HG02798 (cell line): Measurements from ENCODE around the gene HIF1AN.

Source experiments
- ATAC-seq: cut with Tn5 transposase; IDR thresholded peaks from one replicate; pipeline ENCODE4 v1.9.1; 2021; ENCODE audit warnings: mild to moderate bottlenecking; ENCODE audit not compliant: unreplicated experiment, poor library complexity

The HIF1AN gene

DNA sequence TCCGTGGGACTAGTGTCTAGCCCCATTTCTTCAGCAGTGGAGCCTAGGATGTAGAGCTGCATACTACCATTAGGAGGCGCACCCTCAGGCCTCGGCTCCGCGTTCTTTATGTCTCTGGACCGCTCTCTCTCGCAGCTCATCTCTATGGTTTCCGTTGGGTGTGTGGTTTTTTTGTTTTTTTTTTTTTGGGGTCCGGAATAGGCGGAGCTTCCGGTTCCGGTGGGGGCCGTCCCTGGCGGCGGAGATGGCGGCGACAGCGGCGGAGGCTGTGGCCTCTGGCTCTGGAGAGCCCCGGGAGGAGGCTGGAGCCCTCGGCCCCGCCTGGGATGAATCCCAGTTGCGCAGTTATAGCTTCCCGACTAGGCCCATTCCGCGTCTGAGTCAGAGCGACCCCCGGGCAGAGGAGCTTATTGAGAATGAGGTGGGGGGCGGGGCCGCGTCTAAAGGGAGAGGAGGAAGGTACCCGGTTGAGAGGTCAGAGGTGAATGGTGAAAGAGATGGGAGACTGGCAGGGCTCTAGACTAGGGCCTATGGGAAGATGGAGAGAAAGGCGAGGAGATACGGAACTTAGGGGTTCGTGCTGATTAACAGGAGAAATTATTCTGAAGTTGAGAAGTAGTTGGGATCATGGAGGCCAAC is at the start of gene HIF1AN:
Gene HIF1AN, plus strand, starts transcription at position 229 of the 639 bp plus-strand sequence. Its CDS starts 16 bp downstream, at position 245.
- ATAC-seq = peak; percentile 98

DNA sequence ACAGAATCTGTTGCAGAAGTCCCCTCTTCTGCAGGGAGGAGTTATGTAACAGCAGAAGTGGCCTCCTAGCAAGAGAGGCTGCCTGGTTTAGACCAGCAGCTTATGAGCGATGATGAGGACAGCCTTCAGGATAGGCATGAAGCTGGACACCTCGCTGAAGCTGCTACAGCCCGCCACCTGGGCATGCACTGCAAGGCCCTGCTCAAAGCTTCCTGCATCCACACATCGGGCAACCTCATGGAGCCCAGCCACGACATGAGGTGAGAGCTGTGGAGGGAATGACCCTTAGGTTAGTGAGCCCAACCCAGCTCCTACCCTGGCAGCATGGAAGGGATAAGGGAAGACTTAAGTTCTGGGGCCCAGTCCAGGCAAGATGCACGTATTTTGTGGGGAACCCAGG is 48.2 kb upstream of the HIF1AN start:
- ATAC-seq = no peak

DNA sequence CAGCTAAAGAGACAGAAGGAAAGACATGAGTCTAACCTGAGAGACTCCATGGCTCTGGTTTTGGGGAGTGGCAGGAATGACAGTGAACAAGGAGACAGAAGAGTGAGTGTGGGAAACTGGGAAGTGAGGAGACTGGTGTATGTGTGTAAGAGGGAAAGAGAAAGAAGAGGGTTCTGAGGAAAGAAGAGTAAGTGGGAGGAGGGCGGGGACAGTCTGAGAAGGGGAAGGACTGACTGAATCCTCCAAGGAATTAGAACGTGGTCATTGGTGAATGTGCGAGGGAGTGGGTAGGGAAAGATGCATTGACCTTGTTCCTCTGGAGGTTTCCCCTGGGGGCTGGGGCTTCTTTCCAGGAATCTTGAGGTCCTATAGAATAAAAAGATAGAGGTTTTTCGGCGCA is 46.3 kb upstream of the HIF1AN start:
- no peak for ATAC-seq

- ATAC-seq = no peak
Observed at GRCh38 chr10:100490531-100490930, 45.2 kb upstream of the HIF1AN start.

DNA sequence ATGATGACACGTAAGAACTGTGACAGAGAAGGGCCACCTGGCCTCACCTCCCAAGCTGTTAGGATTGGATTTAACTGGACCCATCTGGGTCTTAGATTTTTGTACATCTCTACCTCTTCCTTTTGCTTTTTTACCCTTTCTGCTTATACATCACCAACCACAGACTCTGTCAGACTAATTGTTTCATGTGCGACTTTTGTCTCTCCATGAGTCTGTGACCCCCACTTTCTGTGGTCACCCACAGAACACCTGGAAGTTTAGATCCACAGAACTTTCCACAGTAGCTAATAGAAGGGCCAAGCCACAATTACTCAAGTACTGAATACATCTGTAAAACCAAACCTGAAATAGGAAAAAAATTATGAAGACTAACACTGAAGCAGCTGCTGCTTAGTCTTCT is 39.2 kb upstream of the HIF1AN start:
- ATAC-seq = no peak

DNA sequence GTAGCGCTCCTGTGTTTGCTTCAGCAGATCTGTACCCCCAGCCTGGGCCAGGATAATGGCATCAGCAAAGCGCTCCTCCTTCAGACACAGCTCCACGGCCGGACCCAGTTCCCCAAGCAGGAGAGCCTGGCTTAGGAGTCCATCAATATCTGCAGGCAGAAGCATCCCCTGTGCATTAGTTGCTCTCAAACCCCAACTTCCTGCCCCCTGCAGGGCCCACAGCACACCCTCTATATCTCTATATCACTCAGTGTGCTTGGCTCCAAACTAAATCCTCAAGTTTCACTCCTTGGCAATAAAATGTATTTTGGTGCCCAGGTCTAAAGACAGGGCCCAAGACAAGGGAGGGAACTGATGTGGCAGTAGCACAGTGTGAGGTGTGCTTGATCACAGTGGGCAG is 37.7 kb upstream of the HIF1AN start:
- ATAC-seq = no peak

DNA sequence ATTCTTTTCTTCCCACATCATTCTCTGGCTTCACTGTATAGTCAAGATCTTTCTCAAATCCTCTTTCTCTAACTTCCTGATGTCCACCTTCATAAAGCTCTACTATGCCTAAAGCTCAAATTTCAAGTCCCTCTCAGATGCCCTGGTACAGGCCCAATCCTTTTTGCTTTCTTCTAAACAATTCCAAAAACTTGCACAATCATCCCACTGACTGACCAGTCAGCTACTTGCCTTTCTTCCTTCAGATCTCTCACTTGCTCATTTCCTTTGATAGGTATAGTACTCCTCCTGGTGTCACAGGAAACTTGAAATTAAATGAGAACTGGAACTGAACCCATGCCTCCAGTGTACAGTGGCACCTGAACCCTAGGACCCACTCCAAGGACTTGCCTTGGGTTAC is 34.3 kb upstream of the HIF1AN start:
- ATAC-seq = no peak

GRCh38 chr10:100502926-100503494 is 32.7 kb upstream of the HIF1AN start:
- ATAC-seq = no peak

GRCh38 chr10:100504096-100504495 is 31.6 kb upstream of the HIF1AN start:
- ATAC-seq = no peak

DNA sequence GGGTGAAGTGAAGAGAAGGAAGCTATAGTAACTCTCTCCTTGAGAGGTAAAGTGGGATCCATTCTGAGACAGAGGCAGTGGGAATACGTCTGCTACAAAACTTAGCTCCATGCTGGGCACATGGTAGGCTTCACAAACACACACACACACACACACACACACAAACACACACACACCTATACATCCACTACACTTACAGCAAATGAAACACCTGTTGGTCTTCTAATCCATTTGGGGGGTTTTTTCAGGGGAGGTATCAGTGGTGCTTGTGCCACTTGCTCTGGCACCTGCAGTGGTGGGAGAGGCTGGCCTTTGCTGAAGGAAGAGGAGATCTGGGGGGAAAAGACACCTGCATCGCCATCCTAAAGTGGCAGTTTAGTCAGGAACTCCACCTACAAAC is 30.6 kb upstream of the HIF1AN start:
- ATAC-seq = no peak

DNA sequence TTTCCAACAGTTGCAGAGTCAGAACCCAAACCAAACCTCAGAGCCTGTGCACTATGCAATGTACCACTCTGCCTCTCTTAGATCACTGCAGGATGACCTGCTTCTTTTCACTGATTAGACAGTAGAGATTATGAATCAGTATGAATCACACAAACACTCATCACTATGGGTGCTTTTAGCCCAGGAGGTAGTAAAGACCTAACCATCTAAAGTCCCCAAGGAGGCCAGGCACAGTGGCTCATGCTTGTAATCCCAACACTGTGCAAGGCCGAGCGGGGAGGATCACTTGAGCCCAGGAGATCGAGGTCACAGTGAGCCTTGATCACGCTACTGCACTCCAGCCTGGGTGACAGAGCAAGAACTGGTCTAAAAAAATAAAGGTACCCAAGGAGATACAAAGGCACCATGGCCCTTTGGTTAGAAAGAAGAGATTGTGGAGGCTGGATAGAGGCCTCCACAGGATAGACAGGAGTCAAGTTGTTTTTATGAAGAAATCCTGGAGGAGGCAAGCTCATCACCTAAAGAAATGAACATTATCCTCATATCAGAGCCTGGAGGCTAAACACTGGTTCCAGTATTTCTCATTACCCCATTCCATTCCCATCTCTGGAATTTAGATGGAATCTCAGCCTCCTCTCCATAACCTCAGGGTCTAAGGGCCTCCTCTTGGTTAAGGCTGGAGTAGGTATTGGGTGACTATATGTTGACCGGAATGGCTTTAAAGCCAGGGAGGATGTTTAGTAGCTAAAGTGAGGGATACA is 29.0 kb upstream of the HIF1AN start:
- ATAC-seq = no peak

DNA sequence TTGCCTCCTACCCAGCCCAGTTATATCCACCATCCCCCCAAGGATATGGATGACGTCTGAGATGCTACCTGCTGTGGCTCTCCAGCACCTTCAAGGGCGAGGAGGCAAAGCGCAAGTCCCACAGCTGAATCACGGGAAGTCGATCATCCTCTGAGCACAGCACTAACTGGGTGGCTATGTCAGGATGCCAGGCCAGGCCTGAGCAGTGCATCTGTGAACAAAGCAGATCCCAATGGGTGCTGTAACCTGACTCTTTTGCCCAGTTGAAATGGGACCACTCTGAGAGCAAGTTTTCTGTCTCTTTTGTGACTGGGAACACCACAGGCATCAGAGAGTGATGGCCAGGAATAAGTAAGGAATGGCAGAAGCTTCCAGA is 28.4 kb upstream of the HIF1AN start:
- no peak for ATAC-seq

- no peak for ATAC-seq
Observed at GRCh38 chr10:100508266-100508665, 27.5 kb upstream of the HIF1AN start.

DNA sequence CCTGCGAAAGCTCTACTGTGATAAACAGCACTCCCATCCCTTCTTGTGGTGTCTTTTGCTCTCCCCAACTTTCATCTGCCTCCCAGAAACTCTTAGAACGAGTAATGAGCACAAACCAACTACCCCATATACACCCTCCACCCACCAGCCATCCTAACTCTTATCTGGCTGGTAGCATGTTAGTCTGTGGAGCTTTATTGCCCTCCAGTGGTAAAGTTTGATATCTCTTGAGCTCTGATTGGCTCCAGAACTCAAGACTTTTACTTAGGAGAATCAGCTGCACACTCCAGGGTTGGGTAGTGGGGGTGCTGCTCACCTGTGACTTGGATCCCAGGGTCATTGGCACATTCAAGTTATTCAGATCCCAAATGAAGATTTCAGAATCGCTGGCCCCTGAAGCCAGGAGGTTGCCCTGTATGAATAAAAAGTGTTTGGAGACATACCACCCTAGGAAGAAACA is 27.0 kb upstream of the HIF1AN start:
- no peak for ATAC-seq

DNA sequence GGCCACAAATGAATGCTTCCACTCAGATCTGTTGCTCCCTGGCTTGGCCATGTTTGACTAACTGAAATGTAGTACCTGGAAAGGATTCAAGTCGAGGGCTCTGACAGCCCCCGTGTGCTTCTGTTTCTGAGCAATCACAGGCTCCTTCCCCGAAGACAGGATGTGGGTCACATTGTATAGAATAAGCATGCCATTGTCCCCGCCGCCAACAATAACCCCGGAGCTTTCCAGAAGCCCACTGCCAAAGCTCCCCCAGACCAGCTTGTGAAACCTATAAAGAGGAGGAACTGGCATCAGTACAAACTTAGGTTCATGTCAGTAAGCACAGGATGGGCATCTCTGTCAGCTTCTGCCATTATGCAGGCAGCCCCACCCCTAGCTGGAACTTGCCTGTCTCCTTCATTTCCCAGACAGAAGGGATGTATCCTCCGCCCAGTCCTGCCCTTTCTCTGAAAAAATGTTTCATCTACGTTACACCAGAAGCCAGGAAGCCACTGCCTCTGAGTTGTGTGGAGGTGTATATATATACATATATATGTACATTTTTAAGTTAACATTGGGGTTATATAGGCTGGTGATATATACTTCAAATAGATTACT is 26.4 kb upstream of the HIF1AN start:
- no peak for ATAC-seq

GRCh38 chr10:100510533-100511308 is 25.0 kb upstream of the HIF1AN start:
- ATAC-seq = no peak

DNA sequence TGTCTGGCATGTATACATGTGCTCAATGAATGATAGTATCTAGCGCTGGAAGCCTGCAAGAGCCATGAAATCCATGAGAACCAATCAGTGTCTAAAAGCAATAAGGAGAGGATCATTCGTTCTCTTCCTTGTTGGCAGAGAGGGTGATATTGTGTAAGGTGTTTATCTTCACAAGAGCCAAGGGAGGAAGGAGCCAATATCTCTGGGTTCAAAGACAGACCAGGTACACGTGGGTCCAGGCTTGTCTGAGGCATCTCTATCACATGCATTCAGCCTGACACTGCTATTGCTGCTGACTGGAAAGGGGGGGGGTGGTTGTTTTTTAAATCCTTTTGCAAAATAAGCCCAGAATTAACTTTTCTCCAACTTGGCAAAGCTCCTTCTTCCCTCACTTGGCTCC is 20.1 kb upstream of the HIF1AN start:
- no peak for ATAC-seq

DNA sequence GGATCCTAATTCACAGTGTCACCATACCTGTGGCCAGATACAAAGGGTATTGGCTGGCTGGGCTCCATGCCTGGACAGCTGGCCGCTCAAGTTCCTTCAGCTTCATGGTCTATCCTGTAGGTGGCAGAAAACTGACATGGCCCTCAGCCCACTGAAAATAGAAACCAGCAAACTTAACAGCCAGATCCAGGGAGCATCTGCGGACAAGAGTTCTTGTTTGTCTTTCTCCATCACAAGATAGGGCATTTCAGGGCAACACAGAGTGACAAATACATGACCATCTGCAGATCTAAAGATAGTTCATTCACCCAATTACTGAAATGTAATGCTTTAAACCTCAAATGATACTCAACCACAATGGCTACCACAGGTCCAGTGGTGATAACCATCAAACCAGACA is 18.9 kb upstream of the HIF1AN start:
- no peak for ATAC-seq

GRCh38 chr10:100518761-100519241 is 16.9 kb upstream of the HIF1AN start:
- no peak for ATAC-seq

DNA sequence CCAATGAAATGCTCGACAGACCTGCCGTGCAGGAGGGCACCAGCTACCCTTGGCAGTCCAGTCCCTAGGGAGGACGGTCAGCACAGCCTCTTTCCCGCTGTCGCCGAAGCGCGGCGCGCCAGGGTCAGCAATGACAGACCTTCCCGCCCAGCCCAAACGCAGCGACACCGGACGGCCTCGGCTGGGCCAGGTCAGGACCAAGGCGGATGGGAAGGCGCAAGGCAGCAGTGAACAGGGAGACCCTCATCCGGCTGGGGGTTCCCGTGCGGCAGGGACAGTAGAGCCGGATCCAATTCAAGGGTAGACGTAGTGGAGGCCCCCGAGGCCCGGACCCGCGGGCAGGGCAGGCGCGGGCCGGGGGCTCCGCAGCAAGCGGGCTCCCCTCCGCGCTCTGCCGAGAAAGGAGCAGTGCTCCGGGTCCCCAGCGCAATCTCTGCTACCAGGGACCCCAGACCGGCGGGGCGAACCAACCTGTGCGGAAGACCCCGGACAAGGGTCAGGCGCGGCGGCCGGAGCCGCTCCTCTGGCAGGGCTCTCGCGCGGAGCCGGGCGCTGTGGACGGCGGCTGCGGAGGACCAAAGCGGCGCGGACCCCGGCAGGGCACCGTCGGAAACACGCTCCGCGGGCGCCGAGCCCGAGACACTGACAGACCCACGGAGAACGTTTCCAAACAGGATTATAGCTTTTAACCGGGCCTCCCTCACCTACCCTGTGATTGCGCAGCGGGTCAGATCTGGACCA is 16.3 kb upstream of the HIF1AN start, which contains the start of gene SEC31B:
Gene SEC31B, minus strand, starts transcription at position 551 of the 741 bp plus-strand sequence. CDS start 2,909 bp downstream, outside the sequence.
- ATAC-seq = no peak
